Transverse colon (tissue), 4 donors: ENCODE measurements around the gene PBX4.

ENCODE experiments used
- EP300 ChIP-seq: sonication (generic); formaldehyde crosslinking; IDR thresholded peaks from one replicate; pipeline ENCODE4 v1.6.1; 2017; ENCODE audit warnings: antibody characterized with exemption, low read depth
- POLR2A ChIP-seq: fragments of 450-650 bp; IDR thresholded peaks from one replicate; pipeline ENCODE4 v1.6.1; 2016; ENCODE audit warnings: antibody characterized with exemption, mild to moderate bottlenecking, moderate library complexity
- POLR2AphosphoS5 ChIP-seq, 3 donors: sonication (generic); formaldehyde crosslinking; IDR thresholded peaks; one replicate each; pipeline ENCODE4 v1.6.1; 2016; ENCODE audit warnings: antibody characterized with exemption in 3 of 3
- TF ChIP-seq, protein P1 (sequence below), 5 experiments: fragments of 200-600 bp in 3 of 5; fragments of 450-650 bp in 2 of 5; sonication (generic) in 3 of 5; IDR thresholded peaks; 1 replicate in 2 of 5; 2 replicates in 3 of 5; pipeline ENCODE4 v1.5.1; 2016 to 2017; ENCODE audit warnings: antibody characterized with exemption in 5 of 5, inconsistent platforms in 3 of 5, mild to moderate bottlenecking in 2 of 5, moderate library complexity in 1 of 5

DNA sequence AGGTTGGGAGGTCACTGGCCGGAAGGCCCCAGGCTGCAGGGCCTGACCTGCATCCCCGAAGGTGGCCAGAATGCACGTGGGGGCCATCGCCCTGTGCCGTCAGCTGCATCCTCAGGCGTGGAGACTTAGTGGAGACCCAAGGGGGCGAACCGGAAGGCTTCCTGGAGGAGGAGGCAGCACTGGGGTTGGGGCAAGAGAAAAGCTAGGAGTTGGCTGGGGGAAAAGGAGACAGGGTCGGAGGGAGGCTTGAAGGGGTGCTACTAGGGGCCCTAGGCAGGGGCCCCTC is 91.2 kb downstream of the PBX4 start:
- TF ChIP-seq, protein P1, sequence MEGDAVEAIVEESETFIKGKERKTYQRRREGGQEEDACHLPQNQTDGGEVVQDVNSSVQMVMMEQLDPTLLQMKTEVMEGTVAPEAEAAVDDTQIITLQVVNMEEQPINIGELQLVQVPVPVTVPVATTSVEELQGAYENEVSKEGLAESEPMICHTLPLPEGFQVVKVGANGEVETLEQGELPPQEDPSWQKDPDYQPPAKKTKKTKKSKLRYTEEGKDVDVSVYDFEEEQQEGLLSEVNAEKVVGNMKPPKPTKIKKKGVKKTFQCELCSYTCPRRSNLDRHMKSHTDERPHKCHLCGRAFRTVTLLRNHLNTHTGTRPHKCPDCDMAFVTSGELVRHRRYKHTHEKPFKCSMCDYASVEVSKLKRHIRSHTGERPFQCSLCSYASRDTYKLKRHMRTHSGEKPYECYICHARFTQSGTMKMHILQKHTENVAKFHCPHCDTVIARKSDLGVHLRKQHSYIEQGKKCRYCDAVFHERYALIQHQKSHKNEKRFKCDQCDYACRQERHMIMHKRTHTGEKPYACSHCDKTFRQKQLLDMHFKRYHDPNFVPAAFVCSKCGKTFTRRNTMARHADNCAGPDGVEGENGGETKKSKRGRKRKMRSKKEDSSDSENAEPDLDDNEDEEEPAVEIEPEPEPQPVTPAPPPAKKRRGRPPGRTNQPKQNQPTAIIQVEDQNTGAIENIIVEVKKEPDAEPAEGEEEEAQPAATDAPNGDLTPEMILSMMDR (IDR thresholded peaks at IDR 0.05) = no peak
- TF ChIP-seq POLR2A = no peak
- TF ChIP-seq POLR2AphosphoS5 (IDR thresholded peaks at IDR 0.05) = no peak
- no peak for TF ChIP-seq EP300
